GM12878 (cell line): ENCODE measurements around the gene OTOR. TPM values are rescaled to one million over a fixed set of nuclear protein-coding genes. Genes with fewer than 3 reads are reported as not detected.
A peak's percentile ranks its signal among the peaks of the same experiment; 100 is the strongest.

ENCODE experiments used
- ATF3 ChIP-seq: IDR thresholded peaks from 2 replicates; pipeline ENCODE4 v1.6.1; 2011; ENCODE audit warnings: low read depth, mild to moderate bottlenecking, low read length, moderate library complexity, borderline replicate concordance; ENCODE audit errors: extremely low read depth
- BACH1 ChIP-seq: fragments of 450-650 bp; IDR thresholded peaks from 2 replicates; pipeline ENCODE4 v1.6.1; 2017; ENCODE audit warnings: mild to moderate bottlenecking, borderline replicate concordance
- BMI1 ChIP-seq: fragments of 450-650 bp; IDR thresholded peaks from 2 replicates; pipeline ENCODE4 v1.6.1; 2016; ENCODE audit warnings: mild to moderate bottlenecking, moderate library complexity, borderline replicate concordance
- E4F1 ChIP-seq: fragments of 450-650 bp; IDR thresholded peaks from 2 replicates; pipeline ENCODE4 v1.6.1; 2018; ENCODE audit warnings: borderline replicate concordance, mild to moderate bottlenecking; ENCODE audit not compliant: partially characterized antibody
- ETV6 ChIP-seq, 2 experiments: fragments of 450-650 bp in 1 of 2; IDR thresholded peaks in 1 of 2; conservative IDR thresholded peaks in 1 of 2; 2 replicates each; pipeline ENCODE4 v1.6.1; 2014; ENCODE audit warnings: antibody characterized with exemption in 1 of 2, borderline replicate concordance in 1 of 2, low read depth in 1 of 2, mild to moderate bottlenecking in 1 of 2, moderate library complexity in 1 of 2
- FOS ChIP-seq: IDR thresholded peaks from 3 replicates; pipeline ENCODE4 v1.6.1; 2011; ENCODE audit warnings: borderline replicate concordance; ENCODE audit not compliant: insufficient read length; ENCODE audit errors: extremely low read depth
- HDAC2 ChIP-seq: fragments of 200-600 bp; sonication (generic); IDR thresholded peaks from 2 replicates; pipeline ENCODE4 v1.6.1; 2017
- IRF5 ChIP-seq: fragments of 450-650 bp; IDR thresholded peaks from 2 replicates; pipeline ENCODE4 v1.6.1; 2017; ENCODE audit warnings: borderline replicate concordance
- NBN ChIP-seq: fragments of 450-650 bp; IDR thresholded peaks from 2 replicates; pipeline ENCODE4 v1.6.1; 2016
- POU2F2 ChIP-seq: IDR thresholded peaks from 3 replicates; pipeline ENCODE4 v1.6.1; 2011; ENCODE audit warnings: low read depth, mild to moderate bottlenecking, low read length, borderline replicate concordance
- REST ChIP-seq: IDR thresholded peaks from 2 replicates; pipeline ENCODE4 v1.6.1; 2012; ENCODE audit warnings: mild to moderate bottlenecking, low read depth, low read length
- STAT3 ChIP-seq: IDR thresholded peaks from 2 replicates; pipeline ENCODE4 v1.6.1; 2011; ENCODE audit warnings: low read depth, low read length, improper control_type of control experiment
- SUPT20H ChIP-seq: IDR thresholded peaks from 2 replicates; pipeline ENCODE4 v1.6.1; 2011; ENCODE audit warnings: low read depth, mild to moderate bottlenecking, low read length, moderate library complexity, borderline replicate concordance; ENCODE audit not compliant: control insufficient read depth
- ZNF384 ChIP-seq: IDR thresholded peaks from 2 replicates; pipeline ENCODE4 v1.6.1; 2012; ENCODE audit warnings: low read depth, mild to moderate bottlenecking, low read length, improper control_type of control experiment, borderline replicate concordance
- ZNF592 ChIP-seq: fragments of 450-650 bp; IDR thresholded peaks from 2 replicates; pipeline ENCODE4 v1.6.1; 2017; ENCODE audit warnings: mild to moderate bottlenecking, moderate library complexity
- polyA plus RNA-seq, 11 experiments: library from polyadenylated mRNA; depleted of rRNA in 4 of 11; unstranded in 6 of 11; stranded (reverse) in 5 of 11; fragments of >200 nt; fragmentation: Nextera tagmentation in 4 of 11; fragmentation: Illumina TruSeq in 1 of 11; extraction: Ambion mirVana in 4 of 11; extraction: Trizol in 1 of 11; gene quantifications; 1 replicate in 1 of 11; 2 replicates in 10 of 11; pipeline versions ENCODE4 v1.2.1 to v1.2.3, GENCODE V29; 2011 to 2016; ENCODE audit warnings: inconsistent platforms in 2 of 11, missing spikeins in 2 of 11, low read depth in 1 of 11
- total RNA-seq, 4 experiments: library from RNA; depleted of rRNA in 3 of 4; stranded (reverse); fragments of >200 nt in 3 of 4; fragmentation: Illumina TruSeq in 1 of 4; extraction: Trizol in 1 of 4; gene quantifications; 2 replicates each; pipeline versions ENCODE4 v1.2.1 to v1.2.3, GENCODE V29; 2013 to 2021

The OTOR gene
- total and polyA plus RNA-seq, 10 of the 15 experiments (the other 5 are each of a cell fraction or from before 2014, with no cell fraction given): not detected

GRCh38 chr20:16729565-16730460, 18.3 kb upstream of the OTOR start, which contains the start of gene SNRPB2 (continued):
- TF ChIP-seq POU2F2: peak; percentile 77; the same call in 1 of the 3 replicates
- TF ChIP-seq ZNF384: no peak
- peak; percentile 96 for TF ChIP-seq E4F1
- TF ChIP-seq NBN: peak; percentile 93
- no peak for TF ChIP-seq FOS
- no peak for TF ChIP-seq IRF5
- TF ChIP-seq SUPT20H: no peak
- TF ChIP-seq BACH1: peak; percentile 21; the same call in 1 of the 2 replicates
- TF ChIP-seq BMI1: no peak
- TF ChIP-seq ZNF592: 0 out of 2 replicates have a peak, but pooled peaks have one; percentile 6
- no peak for TF ChIP-seq HDAC2
- 0 out of 2 replicates have a peak, but pooled peaks have one; percentile 70 for TF ChIP-seq STAT3
- TF ChIP-seq ATF3: no peak
- no peak for TF ChIP-seq REST
- peak in 1 of 2 experiments; percentile 77; a peak in 2 of 4 replicates for TF ChIP-seq ETV6 (conservative IDR thresholded peaks at IDR 0.05 in 1 of 2, IDR thresholded peaks at IDR 0.05 in 1 of 2; ENCODE audit: borderline replicate concordance in 1 of 2, low read depth in 1 of 2)
